Measurements from ENCODE around the gene TBC1D3H.
"Not testable (repeated sequence)": the region's sequence is repeated elsewhere in the genome, so short reads cannot be mapped to it uniquely, and the experiment has no call there.

TBC1D3H gene

DNA sequence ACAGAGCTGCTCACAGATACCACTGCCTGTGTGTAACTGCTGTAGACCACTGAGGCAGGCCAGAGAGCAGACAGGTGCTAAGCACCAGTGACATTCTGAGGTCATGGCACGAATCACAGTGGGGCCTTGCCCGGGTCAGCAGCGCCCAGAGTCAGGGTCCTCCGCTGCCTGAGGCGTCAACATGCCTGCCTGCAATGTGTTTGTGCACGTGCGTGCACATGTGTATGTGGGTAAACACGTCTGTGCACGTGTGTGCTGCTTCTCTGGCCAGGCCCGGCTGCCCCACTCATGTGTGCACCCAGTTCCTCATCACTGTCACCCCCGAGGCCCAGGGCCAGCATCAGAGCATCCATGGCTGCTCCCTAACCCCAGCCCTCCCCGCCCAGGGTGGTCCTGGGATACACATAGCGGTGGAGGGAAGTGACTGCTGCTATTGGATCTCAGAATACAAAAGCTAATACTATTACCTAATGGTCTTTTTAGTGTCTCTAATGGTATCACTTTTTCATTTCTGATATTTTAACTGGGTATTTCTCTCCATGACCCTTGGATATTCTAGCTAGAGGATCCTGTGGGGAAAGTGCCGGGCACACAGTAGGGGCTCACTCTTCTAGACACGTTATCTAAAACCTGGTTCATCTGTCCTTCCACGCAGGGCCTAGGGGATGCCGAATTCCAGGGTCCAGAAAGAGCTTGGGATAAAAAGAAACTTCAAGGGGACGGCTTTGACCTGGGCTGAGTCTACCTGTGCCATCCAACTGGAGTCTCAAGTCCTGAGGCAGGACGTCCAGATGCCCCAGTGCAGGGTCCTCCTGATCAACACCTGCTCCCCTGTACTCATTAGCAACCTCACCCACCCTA is at the start of gene TBC1D3H:
TSS of gene TBC1D3H (minus strand) at position 51 of the 861 bp plus-strand sequence. CDS start 1,540 bp downstream, outside the sequence.
- H3K27me3 Mint-ChIP-seq (ENCODE audit: low read depth); H3K27ac Mint-ChIP-seq; H3K4me1 Mint-ChIP-seq (ENCODE audit: low read depth); H3K4me3 Mint-ChIP-seq; H3K36me3 Mint-ChIP-seq (ENCODE audit: low read depth); H3K9me3 Mint-ChIP-seq: not testable (repeated sequence)

- not testable (repeated sequence) for H3K36me3 Mint-ChIP-seq (ENCODE audit: low read depth); H3K27me3 Mint-ChIP-seq (ENCODE audit: low read depth); H3K27ac Mint-ChIP-seq; H3K4me1 Mint-ChIP-seq (ENCODE audit: low read depth); H3K4me3 Mint-ChIP-seq; H3K9me3 Mint-ChIP-seq
These were observed 40.7 kb upstream of the TBC1D3H start for GRCh38 chr17:36428891-36429290.

DNA sequence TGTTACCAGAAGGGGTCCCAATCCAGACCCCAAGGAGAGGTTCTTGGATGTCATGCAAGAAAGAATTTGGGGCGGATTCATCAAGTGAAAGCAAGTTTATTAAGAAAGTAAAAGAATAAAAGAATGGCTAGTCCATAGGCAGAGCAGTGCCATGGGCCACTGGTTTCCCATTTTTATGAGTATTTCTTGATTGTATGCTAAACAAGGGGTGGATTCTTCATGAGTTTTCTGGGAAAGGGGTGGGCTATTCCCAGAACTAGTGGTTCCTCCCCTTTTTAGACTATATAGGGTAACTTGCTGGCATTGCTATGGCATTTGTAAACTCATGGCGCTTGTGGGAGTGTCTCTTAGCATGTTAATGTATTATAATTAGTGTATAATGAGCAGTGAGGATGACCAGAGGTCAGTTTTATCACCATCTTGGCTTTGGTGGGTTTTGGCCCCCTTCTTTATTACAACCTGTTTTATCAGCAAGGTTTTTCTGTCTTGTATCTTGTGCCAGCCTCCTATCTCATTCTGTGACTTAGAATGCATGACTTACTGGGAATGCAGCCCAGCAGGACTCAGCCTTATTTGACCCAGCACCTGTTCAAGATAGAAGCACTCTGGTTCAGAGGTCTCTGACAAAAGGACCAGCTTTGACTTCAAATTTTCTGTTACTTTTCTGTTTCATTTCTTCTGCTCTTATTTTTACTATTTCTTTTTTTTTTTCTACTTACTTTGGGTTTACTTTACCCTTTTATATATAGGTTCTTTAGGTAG is 27.1 kb upstream of the TBC1D3H start:
- H3K4me3 Mint-ChIP-seq; H3K9me3 Mint-ChIP-seq; H3K36me3 Mint-ChIP-seq (ENCODE audit: low read depth); H3K4me1 Mint-ChIP-seq (ENCODE audit: low read depth); H3K27ac Mint-ChIP-seq; H3K27me3 Mint-ChIP-seq (ENCODE audit: low read depth): not testable (repeated sequence)

DNA sequence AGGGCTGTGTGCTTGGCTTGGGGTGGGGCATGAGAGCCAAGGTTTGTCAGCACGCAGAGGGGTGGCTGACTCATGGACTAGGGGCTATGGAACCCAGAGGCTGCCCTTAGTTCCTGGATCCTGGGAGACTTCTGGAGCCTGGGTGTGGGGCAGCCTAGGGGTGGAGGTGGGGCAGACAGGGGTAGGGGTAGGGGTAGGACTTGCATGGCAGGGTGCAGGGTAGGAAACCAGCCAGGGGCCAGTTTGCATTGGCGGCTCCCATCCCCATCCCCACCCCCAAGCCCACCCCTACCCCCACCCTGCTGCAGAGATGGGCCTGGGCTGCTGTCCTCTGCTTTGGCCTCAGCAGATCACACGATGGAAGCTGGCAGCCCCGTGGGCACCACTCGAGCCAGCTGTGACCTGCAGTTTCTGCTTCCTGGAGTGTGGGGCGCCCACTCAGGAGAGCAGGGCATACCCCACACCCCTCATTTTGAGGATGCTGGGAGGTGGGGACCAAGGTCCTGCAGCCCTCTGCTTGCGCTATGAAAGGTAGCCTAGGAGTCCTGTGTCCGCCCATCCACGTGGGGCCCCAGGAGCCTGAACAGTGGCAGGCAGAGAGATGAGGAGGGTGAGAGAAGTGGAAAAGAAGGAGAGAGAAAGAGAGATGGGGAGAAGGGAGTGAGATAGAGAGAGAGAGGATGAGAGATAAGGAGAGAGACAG is 2.9 kb upstream of the TBC1D3H start:
- H3K36me3 Mint-ChIP-seq (ENCODE audit: low read depth); H3K27me3 Mint-ChIP-seq (ENCODE audit: low read depth); H3K4me1 Mint-ChIP-seq (ENCODE audit: low read depth); H3K4me3 Mint-ChIP-seq; H3K27ac Mint-ChIP-seq; H3K9me3 Mint-ChIP-seq: not testable (repeated sequence)

- H3K27me3 Mint-ChIP-seq (ENCODE audit: low read depth); H3K4me1 Mint-ChIP-seq (ENCODE audit: low read depth); H3K9me3 Mint-ChIP-seq; H3K36me3 Mint-ChIP-seq (ENCODE audit: low read depth); H3K27ac Mint-ChIP-seq; H3K4me3 Mint-ChIP-seq: not testable (repeated sequence)
These were observed 12.3 kb downstream of the TBC1D3H start for GRCh38 chr17:36375938-36376337.

DNA sequence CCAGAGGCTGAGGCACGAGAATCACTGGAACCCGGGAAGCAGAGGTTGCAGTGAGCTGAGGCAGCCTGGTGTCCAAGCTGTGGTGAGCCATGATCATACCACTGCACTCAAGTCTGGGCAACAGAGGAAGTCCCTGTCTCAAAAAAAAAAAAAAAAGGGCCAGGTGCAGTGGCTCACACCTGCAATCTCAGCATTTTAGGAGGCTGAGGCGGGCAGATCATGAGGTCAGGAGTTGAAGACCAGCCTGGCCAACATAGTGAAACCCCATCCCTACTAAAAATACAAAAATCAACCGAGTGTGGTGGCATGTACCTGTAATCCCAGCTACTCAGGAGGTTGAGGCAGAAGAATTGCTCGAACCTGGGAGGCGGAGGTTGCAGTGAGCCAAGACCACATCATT is 25.7 kb downstream of the TBC1D3H start:
- H3K9me3 Mint-ChIP-seq; H3K27ac Mint-ChIP-seq; H3K36me3 Mint-ChIP-seq (ENCODE audit: low read depth); H3K27me3 Mint-ChIP-seq (ENCODE audit: low read depth); H3K4me3 Mint-ChIP-seq; H3K4me1 Mint-ChIP-seq (ENCODE audit: low read depth): not testable (repeated sequence)
